DOHH2 (cell line): Measurements from ENCODE around the gene C9orf153.

Experiments used
- H3F3A ChIP-seq: fragments of 200-600 bp; sonication (generic), shearing (Covaris generic); 2 replicates; pipeline ENCODE4 v1.6.0; 2016; ENCODE audit warnings: antibody characterized with exemption, mild to moderate bottlenecking; ENCODE audit not compliant: control insufficient read depth, insufficient read depth
- H3K27ac ChIP-seq: fragments of 200-600 bp; sonication (generic); 2 replicates; pipeline ENCODE4 v1.5.1; 2014; ENCODE audit warnings: low read depth, mild to moderate bottlenecking, low read length, moderate library complexity
- H3K27me3 ChIP-seq: fragments of 200-600 bp; sonication (generic); 2 replicates; pipeline ENCODE4 v1.6.1; 2014; ENCODE audit warnings: mild to moderate bottlenecking, low read length, mixed read lengths; ENCODE audit not compliant: control insufficient read depth
- H3K36me3 ChIP-seq: fragments of 200-600 bp; sonication (generic); 2 replicates; pipeline ENCODE4 v1.6.1; 2014; ENCODE audit warnings: mild to moderate bottlenecking, low read length, moderate library complexity, mixed read lengths; ENCODE audit not compliant: control insufficient read depth
- H3K4me1 ChIP-seq: fragments of 200-600 bp; sonication (generic); 2 replicates; pipeline ENCODE4 v1.6.1; 2014; ENCODE audit warnings: mild to moderate bottlenecking, low read length, mixed read lengths; ENCODE audit not compliant: control insufficient read depth
- H3K4me2 ChIP-seq: fragments of 200-600 bp; sonication (generic); 2 replicates; pipeline ENCODE4 v1.6.0; 2014; ENCODE audit warnings: mild to moderate bottlenecking, low read length, moderate library complexity
- H3K4me3 ChIP-seq: fragments of 200-600 bp; sonication (generic); 2 replicates; pipeline ENCODE4 v1.5.1; 2014; ENCODE audit warnings: mild to moderate bottlenecking, low read length, mixed read lengths
- H3K79me2 ChIP-seq: fragments of 200-600 bp; sonication (generic); 2 replicates; pipeline ENCODE4 v1.6.1; 2014; ENCODE audit warnings: mild to moderate bottlenecking, low read length, mixed read lengths; ENCODE audit not compliant: control insufficient read depth
- H3K9me2 ChIP-seq: fragments of 200-600 bp; sonication (generic); replicated peaks from 2 replicates; pipeline ENCODE4 v1.6.1; 2014; ENCODE audit warnings: mild to moderate bottlenecking, low read length, mixed read lengths; ENCODE audit not compliant: control insufficient read depth
- H3K9me3 ChIP-seq: fragments of 200-600 bp; sonication (generic); 2 replicates; pipeline ENCODE4 v1.6.1; 2014; ENCODE audit warnings: antibody characterized with exemption, low read length, mixed read lengths; ENCODE audit not compliant: control insufficient read depth, insufficient read depth
- H4K20me1 ChIP-seq: fragments of 200-600 bp; sonication (generic); 2 replicates; pipeline ENCODE4 v1.6.0; 2014; ENCODE audit warnings: low read depth, mild to moderate bottlenecking, antibody characterized with exemption, low read length, moderate library complexity; ENCODE audit not compliant: control insufficient read depth, insufficient read depth
- EZH2phosphoT487 ChIP-seq: fragments of 200-600 bp; sonication (generic); IDR thresholded peaks from 2 replicates; pipeline ENCODE4 v1.6.1; 2017; ENCODE audit warnings: borderline replicate concordance, mild to moderate bottlenecking, antibody characterized with exemption, low read length, moderate library complexity, mixed read lengths
- TF ChIP-seq, protein P1 (sequence below): fragments of 200-600 bp; sonication (generic); IDR thresholded peaks from one replicate; pipeline ENCODE4 v1.5.1; 2014; ENCODE audit warnings: antibody characterized with exemption, mild to moderate bottlenecking, low read depth, low read length; ENCODE audit not compliant: poor library complexity, severe bottlenecking

C9orf153 gene

DNA sequence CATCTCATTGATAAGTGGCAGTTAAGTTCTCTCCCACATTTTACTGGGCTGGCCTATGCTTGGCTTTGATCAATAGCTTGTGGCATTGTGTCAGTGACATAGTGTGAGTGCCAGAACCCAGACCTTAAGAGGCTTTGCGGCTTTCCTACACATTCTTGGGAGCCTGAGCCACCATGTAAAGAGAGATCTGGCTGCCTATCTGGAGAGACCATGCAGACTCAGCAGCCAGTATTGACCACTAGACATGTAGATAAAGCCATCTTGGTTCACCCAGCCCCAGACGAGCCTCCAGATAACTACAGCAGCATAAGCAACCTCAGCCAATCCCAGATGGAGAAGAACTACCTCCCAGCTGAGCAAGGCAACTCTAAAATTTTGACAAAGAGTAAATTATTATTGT is 28.6 kb downstream of the C9orf153 start:
- Histone ChIP-seq H3K36me3 (no peaks in the 10 kb centered on the region), H3K4me3 (no peak overlapping the region), H3K4me2 (no peak overlapping the region), H3K9me2 (no peaks in the 10 kb centered on the region), H4K20me1 (no peaks in the 10 kb centered on the region), H3K9me3 (no peaks in the 10 kb centered on the region), H3K27me3 (no peaks in the 10 kb centered on the region), H3K4me1 (no peaks in the 10 kb centered on the region), H3K79me2 (no peaks in the 10 kb centered on the region), H3F3A (no peaks in the 10 kb centered on the region), H3K27ac (no peak overlapping the region)
- TF ChIP-seq EZH2phosphoT487 = no peak
- TF ChIP-seq, protein P1, sequence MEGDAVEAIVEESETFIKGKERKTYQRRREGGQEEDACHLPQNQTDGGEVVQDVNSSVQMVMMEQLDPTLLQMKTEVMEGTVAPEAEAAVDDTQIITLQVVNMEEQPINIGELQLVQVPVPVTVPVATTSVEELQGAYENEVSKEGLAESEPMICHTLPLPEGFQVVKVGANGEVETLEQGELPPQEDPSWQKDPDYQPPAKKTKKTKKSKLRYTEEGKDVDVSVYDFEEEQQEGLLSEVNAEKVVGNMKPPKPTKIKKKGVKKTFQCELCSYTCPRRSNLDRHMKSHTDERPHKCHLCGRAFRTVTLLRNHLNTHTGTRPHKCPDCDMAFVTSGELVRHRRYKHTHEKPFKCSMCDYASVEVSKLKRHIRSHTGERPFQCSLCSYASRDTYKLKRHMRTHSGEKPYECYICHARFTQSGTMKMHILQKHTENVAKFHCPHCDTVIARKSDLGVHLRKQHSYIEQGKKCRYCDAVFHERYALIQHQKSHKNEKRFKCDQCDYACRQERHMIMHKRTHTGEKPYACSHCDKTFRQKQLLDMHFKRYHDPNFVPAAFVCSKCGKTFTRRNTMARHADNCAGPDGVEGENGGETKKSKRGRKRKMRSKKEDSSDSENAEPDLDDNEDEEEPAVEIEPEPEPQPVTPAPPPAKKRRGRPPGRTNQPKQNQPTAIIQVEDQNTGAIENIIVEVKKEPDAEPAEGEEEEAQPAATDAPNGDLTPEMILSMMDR = no peak

DNA sequence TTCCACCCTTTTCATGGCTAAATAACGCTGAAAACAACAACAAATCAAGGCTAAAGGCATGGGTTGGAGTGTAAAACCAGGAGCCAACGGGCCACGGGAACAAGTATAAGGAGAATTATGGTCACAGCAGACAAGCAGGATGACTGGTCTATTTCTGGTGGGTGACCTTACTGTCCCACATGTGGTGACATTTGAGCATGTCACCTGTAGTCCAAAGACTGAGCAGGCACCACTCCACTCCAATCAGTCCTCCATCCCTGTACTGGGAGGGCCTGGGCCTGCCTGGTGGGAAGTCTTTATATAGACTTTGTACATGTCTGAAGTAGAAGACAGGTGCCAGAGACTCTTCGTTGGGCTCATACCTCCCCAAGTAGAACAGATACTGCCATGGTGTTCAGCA is 36.8 kb downstream of the C9orf153 start:
- Histone ChIP-seq H3F3A (no peaks in the 10 kb centered on the region), H3K4me2 (no peak overlapping the region), H3K9me2 (no peaks in the 10 kb centered on the region), H3K27ac (no peak overlapping the region), H4K20me1 (no peaks in the 10 kb centered on the region), H3K36me3 (no peaks in the 10 kb centered on the region), H3K4me1 (no peaks in the 10 kb centered on the region), H3K27me3 (no peaks in the 10 kb centered on the region), H3K79me2 (no peaks in the 10 kb centered on the region), H3K9me3 (no peaks in the 10 kb centered on the region), H3K4me3 (no peak overlapping the region)
- TF ChIP-seq, protein P1 = no peak
- TF ChIP-seq EZH2phosphoT487 = no peak

GRCh38 chr9:86219606-86220005 is 39.9 kb downstream of the C9orf153 start:
- Histone ChIP-seq H3K27ac (no peak overlapping the region), H4K20me1 (no peaks in the 10 kb centered on the region), H3F3A (no peaks in the 10 kb centered on the region), H3K4me3 (no peak overlapping the region), H3K9me3 (no peaks in the 10 kb centered on the region), H3K9me2 (no peaks in the 10 kb centered on the region), H3K27me3 (no peaks in the 10 kb centered on the region), H3K79me2 (no peaks in the 10 kb centered on the region), H3K36me3 (no peaks in the 10 kb centered on the region), H3K4me2 (no peak overlapping the region), H3K4me1 (no peaks in the 10 kb centered on the region)
- TF ChIP-seq, protein P1 = no peak
- no peak for TF ChIP-seq EZH2phosphoT487
